Neural progenitor cell (in vitro differentiated cells): ENCODE results near the gene YAP1.

Experiments
- EZH2 ChIP-seq: fragments of 200-600 bp; sonication (generic); IDR thresholded peaks from 2 replicates; pipeline ENCODE4 v1.6.1; 2017; ENCODE audit warnings: antibody characterized with exemption, mild to moderate bottlenecking, moderate library complexity
- EZH2phosphoT487 ChIP-seq: fragments of 200-600 bp; sonication (generic); IDR thresholded peaks from 2 replicates; pipeline ENCODE4 v1.6.1; 2017; ENCODE audit warnings: antibody characterized with exemption
- TF ChIP-seq, protein P1 (sequence below): fragments of 200-600 bp; sonication (generic); IDR thresholded peaks from 2 replicates; pipeline ENCODE4 v1.5.1; 2017; ENCODE audit warnings: antibody characterized with exemption, mild to moderate bottlenecking

DNA sequence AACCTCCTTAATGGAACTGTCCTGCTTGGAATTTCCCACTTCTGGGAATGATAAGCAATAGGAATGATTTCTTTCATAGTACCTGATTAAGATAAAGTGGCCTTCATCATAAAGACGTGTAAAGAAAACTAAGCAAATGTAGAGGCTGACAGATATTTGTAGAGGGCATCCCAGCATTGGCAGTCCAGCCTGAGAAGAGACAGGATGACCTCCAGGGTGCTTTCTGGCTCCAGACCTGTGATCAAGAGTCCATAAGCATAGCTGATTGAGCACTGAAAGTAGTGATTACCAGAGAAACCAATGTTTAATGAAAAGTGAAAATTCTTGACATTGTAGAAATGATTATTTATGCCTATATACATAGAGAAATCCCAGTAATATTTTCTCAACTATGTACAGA, 33.6 kb downstream of the YAP1 start:
- TF ChIP-seq, protein P1, sequence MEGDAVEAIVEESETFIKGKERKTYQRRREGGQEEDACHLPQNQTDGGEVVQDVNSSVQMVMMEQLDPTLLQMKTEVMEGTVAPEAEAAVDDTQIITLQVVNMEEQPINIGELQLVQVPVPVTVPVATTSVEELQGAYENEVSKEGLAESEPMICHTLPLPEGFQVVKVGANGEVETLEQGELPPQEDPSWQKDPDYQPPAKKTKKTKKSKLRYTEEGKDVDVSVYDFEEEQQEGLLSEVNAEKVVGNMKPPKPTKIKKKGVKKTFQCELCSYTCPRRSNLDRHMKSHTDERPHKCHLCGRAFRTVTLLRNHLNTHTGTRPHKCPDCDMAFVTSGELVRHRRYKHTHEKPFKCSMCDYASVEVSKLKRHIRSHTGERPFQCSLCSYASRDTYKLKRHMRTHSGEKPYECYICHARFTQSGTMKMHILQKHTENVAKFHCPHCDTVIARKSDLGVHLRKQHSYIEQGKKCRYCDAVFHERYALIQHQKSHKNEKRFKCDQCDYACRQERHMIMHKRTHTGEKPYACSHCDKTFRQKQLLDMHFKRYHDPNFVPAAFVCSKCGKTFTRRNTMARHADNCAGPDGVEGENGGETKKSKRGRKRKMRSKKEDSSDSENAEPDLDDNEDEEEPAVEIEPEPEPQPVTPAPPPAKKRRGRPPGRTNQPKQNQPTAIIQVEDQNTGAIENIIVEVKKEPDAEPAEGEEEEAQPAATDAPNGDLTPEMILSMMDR = no peak
- no peak for TF ChIP-seq EZH2
- no peak for TF ChIP-seq EZH2phosphoT487
